Measurements from ENCODE around the gene SYK. TPM values are rescaled to one million over a fixed set of nuclear protein-coding genes. Genes with fewer than 3 reads are reported as not detected.
A peak's percentile ranks its signal among the peaks of the same experiment; 100 is the strongest.

SYK gene
- polyA plus RNA-seq, 3 donors: 51.1 to 186 (median 177) TPM

GRCh38 chr9:90801973-90802322, 329 bp downstream of the SYK start:
- peak overlapping the region; percentile 98 to 99 for H3K27ac ChIP-seq (ENCODE audit: low read depth in 1 of 2, low read length in 2 of 2)
- H3K4me1 Mint-ChIP-seq: peaks cover 73% of the 10 kb centered on the region

GRCh38 chr9:90802386-90802985, 867 bp downstream of the SYK start:
- Mint-ChIP-seq H3K4me1 (peaks cover 73% of the 10 kb centered on the region), H3K4me3 (peak overlapping the region; percentile 93), H3K27ac (peak overlapping the region; percentile 96 to 99 (median 97)), H3K27me3 (ENCODE audit: low read depth in 3 of 3) (peaks cover 0 to 3% (median 2%) of the 10 kb centered on the region in 3 donors), H3K9me3 (peaks cover 0 to 5% (median 0%) of the 10 kb centered on the region in 7 donors), H3K36me3 (peaks cover 17% of the 10 kb centered on the region in 2 donors)
- Histone ChIP-seq H3K79me2 (ENCODE audit: insufficient read depth, low read length) (peaks cover 87% of the 10 kb centered on the region), H3K36me3 (replicated peaks in 1 of 2; ENCODE audit: control insufficient read depth in 1 of 2, insufficient read depth in 2 of 2, low read length in 2 of 2) (peaks cover 0 to 9% of the 10 kb centered on the region in 2 donors), H3K9ac (ENCODE audit: insufficient read depth, low read length, poor library complexity, severe bottlenecking) (peak overlapping the region; percentile 98), H4K20me1 (ENCODE audit: insufficient read depth, low read length) (peaks cover 41% of the 10 kb centered on the region), H3K27ac (ENCODE audit: low read depth in 1 of 2, low read length in 2 of 2) (peak overlapping the region; percentile 98 to 99), H3K27me3 (ENCODE audit: control insufficient read depth in 2 of 2, insufficient read depth in 2 of 2, low read length in 2 of 2) (no peaks in the 10 kb centered on the region), H2AFZ (ENCODE audit: insufficient read depth, low read depth, low read length, poor library complexity, severe bottlenecking) (no peak overlapping the region), H3K4me1 (ENCODE audit: control insufficient read depth in 1 of 2, insufficient read depth in 2 of 2, low read length in 2 of 2) (peaks cover 74 to 88% of the 10 kb centered on the region in 2 donors), H3K4me2 (replicated peaks; ENCODE audit: extremely low read depth, low read length, poor library complexity, severe bottlenecking) (peak overlapping the region; percentile 77), H3K9me3 (replicated peaks in 1 of 2; ENCODE audit: control insufficient read depth in 1 of 2, insufficient read depth in 1 of 2, low read length in 2 of 2) (no peaks in the 10 kb centered on the region), H3K4me3 (replicated peaks in 1 of 3; ENCODE audit: low read depth in 2 of 3, low read length in 3 of 3) (peak overlapping the region; percentile 78 to 98 (median 97))
- WGBS (ENCODE audit: insufficient coverage): no CpG with 5 or more reads among the region's 3 CpGs
- intact Hi-C loops (cut with micrococcal nuclease): loop anchor here in 1 of 2 donors (5.0 to 10.0 kb wide), 2 partner anchors 35 to 622 kb away; partner anchors contain the start of gene NFIL3
- peak; percentile 52 to 75 (median 60) for DNase-seq
- TF ChIP-seq CTCF (IDR thresholded peaks at IDR 0.05): no peak

More at GRCh38 chr9:90801973-90802322, 329 bp downstream of the SYK start:
- peak overlapping the region; percentile 78 to 98 (median 97) for H3K4me3 ChIP-seq (replicated peaks in 1 of 3; ENCODE audit: low read depth in 2 of 3, low read length in 3 of 3)
- no peaks in the 10 kb centered on the region for H3K9me3 ChIP-seq (replicated peaks in 1 of 2; ENCODE audit: control insufficient read depth in 1 of 2, insufficient read depth in 1 of 2, low read length in 2 of 2)
- WGBS (ENCODE audit: insufficient coverage): 0% methylated on average over 29 of the region's 29 CpGs
- H3K4me1 ChIP-seq (ENCODE audit: control insufficient read depth in 1 of 2, insufficient read depth in 2 of 2, low read length in 2 of 2): peaks cover 74 to 88% of the 10 kb centered on the region in 2 donors
- Mint-ChIP-seq H3K27ac (peak overlapping the region; percentile 96 to 99 (median 97)), H3K9me3 (peaks cover 0 to 5% (median 0%) of the 10 kb centered on the region in 7 donors), H3K4me3 (peak overlapping the region; percentile 93), H3K36me3 (peaks cover 12 to 13% of the 10 kb centered on the region in 2 donors), H3K27me3 (ENCODE audit: low read depth in 3 of 3) (peaks cover 0 to 3% (median 2%) of the 10 kb centered on the region in 3 donors)
- peak overlapping the region; percentile 21 for H2AFZ ChIP-seq (ENCODE audit: insufficient read depth, low read depth, low read length, poor library complexity, severe bottlenecking)
- H3K36me3 ChIP-seq (replicated peaks in 1 of 2; ENCODE audit: control insufficient read depth in 1 of 2, insufficient read depth in 2 of 2, low read length in 2 of 2): peaks cover 0 to 4% of the 10 kb centered on the region in 2 donors
- DNase-seq: no peak
- H3K27me3 ChIP-seq (ENCODE audit: control insufficient read depth in 2 of 2, insufficient read depth in 2 of 2, low read length in 2 of 2): no peaks in the 10 kb centered on the region
- no peak for TF ChIP-seq CTCF (IDR thresholded peaks at IDR 0.05)
- H3K4me2 ChIP-seq (replicated peaks; ENCODE audit: extremely low read depth, low read length, poor library complexity, severe bottlenecking): peak overlapping the region; percentile 77
- H3K79me2 ChIP-seq (ENCODE audit: insufficient read depth, low read length): peaks cover 87% of the 10 kb centered on the region
- H3K9ac ChIP-seq (ENCODE audit: insufficient read depth, low read length, poor library complexity, severe bottlenecking): peak overlapping the region; percentile 98
- peaks cover 35% of the 10 kb centered on the region for H4K20me1 ChIP-seq (ENCODE audit: insufficient read depth, low read length)
- intact Hi-C loops (cut with micrococcal nuclease): loop anchor here in 1 of 2 donors (5.0 to 10.0 kb wide), 2 partner anchors 35 to 623 kb away; partner anchors contain the start of gene NFIL3

Data from CD14-positive monocyte (primary cell).